Left ventricle myocardium inferior (tissue), 1 donor: ENCODE data around the gene ACAP1. TPM values are rescaled to one million over a fixed set of nuclear protein-coding genes. Genes with fewer than 3 reads are reported as not detected.

Experiments
- DNase-seq: peaks from one replicate; pipeline ENCODE4 v3.0.0-alpha.2; 2020
- H3K27ac ChIP-seq: fragments of 200-600 bp; replicated peaks from 2 replicates; pipeline ENCODE4 v1.8.0; 2021
- H3K27me3 ChIP-seq: fragments of 200-600 bp; 2 replicates; pipeline ENCODE4 v1.8.0; 2021; ENCODE audit warnings: low read depth
- H3K36me3 ChIP-seq: fragments of 200-600 bp; 2 replicates; pipeline ENCODE4 v1.8.0; 2021
- H3K4me1 ChIP-seq: fragments of 200-600 bp; 2 replicates; pipeline ENCODE4 v1.8.0; 2021
- H3K4me3 ChIP-seq: fragments of 200-600 bp; 2 replicates; pipeline ENCODE4 v1.8.0; 2021; ENCODE audit warnings: mild to moderate bottlenecking, moderate library complexity
- H3K9me3 ChIP-seq: fragments of 200-600 bp; replicated peaks from 2 replicates; pipeline ENCODE4 v1.8.0; 2021
- intact Hi-C: fragments of 100-400 bp; cut with micrococcal nuclease; formaldehyde crosslinking; loops from one replicate; pipeline ENCODE4 v1.11.0; 2022
- total RNA-seq: library from RNA; stranded (reverse); fragmentation: NEBNext Ultra II Directional; extraction: Animal tissue kit (Norgen Biotek cat#: 25700); gene quantifications from one replicate; pipeline ENCODE4 v1.2.1, GENCODE V29; 2021
- TF ChIP-seq, protein P1 (sequence below): fragments of 200-600 bp; IDR thresholded peaks from 2 replicates; pipeline ENCODE4 v1.8.0; 2021; ENCODE audit warnings: antibody characterized with exemption, mild to moderate bottlenecking, borderline replicate concordance
- donor health status: DM: no; HTN: yes; CAD: no; lungs with severe emphysema.

The ACAP1 gene
- total RNA-seq, 1 donor from 2014 or later, result 13.4 TPM

DNA sequence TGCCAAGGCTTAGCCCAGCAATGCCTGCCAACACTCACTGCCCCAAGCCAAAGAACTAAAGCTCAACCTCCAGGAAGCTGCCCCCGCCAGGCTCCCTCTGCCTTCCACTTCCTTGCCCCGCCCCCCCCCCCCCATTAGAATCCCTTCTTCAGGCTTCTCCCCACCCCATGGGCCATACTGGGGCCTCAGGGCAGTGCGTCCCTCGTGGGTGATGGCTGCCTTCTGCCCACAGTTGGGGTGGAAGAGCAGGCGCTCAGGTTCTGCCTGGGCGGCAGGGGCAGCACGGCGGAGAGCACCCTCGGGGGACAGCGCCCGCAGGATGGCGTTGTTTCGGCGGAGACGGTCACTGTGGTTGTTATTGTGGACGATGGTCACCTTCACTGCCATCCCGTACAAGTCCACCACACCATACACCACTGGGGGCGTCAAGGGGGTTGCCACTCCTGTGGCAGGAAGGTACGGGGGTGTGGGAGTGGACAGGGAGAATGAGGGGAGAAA lies 11.2 kb upstream of the ACAP1 start:
- Histone ChIP-seq H3K27ac (no peak overlapping the region), H3K27me3 (no peaks in the 10 kb centered on the region), H3K4me1 (peaks cover 21% of the 10 kb centered on the region), H3K36me3 (peaks cover 66% of the 10 kb centered on the region), H3K9me3 (no peaks in the 10 kb centered on the region), H3K4me3 (no peak overlapping the region)
- intact Hi-C loops, result no loop called here
- TF ChIP-seq, protein P1, sequence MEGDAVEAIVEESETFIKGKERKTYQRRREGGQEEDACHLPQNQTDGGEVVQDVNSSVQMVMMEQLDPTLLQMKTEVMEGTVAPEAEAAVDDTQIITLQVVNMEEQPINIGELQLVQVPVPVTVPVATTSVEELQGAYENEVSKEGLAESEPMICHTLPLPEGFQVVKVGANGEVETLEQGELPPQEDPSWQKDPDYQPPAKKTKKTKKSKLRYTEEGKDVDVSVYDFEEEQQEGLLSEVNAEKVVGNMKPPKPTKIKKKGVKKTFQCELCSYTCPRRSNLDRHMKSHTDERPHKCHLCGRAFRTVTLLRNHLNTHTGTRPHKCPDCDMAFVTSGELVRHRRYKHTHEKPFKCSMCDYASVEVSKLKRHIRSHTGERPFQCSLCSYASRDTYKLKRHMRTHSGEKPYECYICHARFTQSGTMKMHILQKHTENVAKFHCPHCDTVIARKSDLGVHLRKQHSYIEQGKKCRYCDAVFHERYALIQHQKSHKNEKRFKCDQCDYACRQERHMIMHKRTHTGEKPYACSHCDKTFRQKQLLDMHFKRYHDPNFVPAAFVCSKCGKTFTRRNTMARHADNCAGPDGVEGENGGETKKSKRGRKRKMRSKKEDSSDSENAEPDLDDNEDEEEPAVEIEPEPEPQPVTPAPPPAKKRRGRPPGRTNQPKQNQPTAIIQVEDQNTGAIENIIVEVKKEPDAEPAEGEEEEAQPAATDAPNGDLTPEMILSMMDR, result no peak
- DNase-seq, result no peak

DNA sequence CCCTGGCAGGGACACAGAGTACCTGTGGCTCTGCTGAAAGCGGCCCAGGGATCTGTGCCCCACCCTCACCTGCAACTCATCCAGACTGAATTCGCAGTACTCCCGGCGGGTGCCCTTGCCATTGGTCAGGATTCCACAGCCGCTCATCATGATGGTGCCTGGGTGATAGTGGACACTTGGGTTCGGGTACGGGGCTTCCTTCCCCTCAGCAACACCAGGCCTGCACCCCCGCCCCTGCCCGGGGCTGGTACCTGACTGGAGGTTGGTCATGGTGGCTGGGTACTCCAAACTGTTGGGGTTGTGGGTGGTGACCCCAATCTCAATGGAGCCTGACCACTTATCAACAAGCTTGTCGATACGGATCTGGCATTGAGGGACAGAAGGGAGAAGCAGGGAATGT lies 10.1 kb upstream of the ACAP1 start:
- intact Hi-C loops, result no loop called here
- H3K4me3 ChIP-seq, result no peak overlapping the region
- peaks cover 28% of the 10 kb centered on the region for H3K4me1 ChIP-seq
- TF ChIP-seq, protein P1, result no peak
- H3K27ac ChIP-seq, result no peak overlapping the region
- peaks cover 55% of the 10 kb centered on the region for H3K36me3 ChIP-seq
- no peaks in the 10 kb centered on the region for H3K9me3 ChIP-seq
- no peaks in the 10 kb centered on the region for H3K27me3 ChIP-seq
- DNase-seq, result no peak

GRCh38 chr17:7327056-7327455 lies 9.3 kb upstream of the ACAP1 start:
- Histone ChIP-seq H3K27ac (no peak overlapping the region), H3K4me3 (no peak overlapping the region), H3K27me3 (no peaks in the 10 kb centered on the region), H3K4me1 (peaks cover 28% of the 10 kb centered on the region), H3K36me3 (peaks cover 46% of the 10 kb centered on the region), H3K9me3 (no peaks in the 10 kb centered on the region)
- TF ChIP-seq, protein P1, result no peak
- DNase-seq, result no peak
- intact Hi-C loops, result no loop called here

DNA sequence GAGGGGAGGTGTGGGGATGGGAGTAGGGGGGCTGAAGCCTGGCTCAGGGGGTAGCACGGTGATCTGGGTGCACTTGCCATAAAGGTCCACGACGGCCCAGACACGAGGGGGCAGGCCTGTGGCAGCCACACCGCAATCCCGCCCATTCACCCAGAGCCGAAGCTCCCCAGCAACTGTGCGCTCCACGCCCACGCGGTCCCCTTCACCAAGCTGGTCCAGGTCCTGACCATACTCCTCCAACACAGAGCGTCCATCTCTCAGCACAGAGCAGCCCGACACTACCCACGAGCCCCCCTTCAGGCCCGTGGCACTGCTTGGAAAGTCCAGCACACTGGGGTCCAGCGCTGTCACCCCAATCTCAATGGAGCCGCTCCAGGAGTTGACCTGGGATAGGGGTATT lies 8.8 kb upstream of the ACAP1 start:
- intact Hi-C loops, result no loop called here
- no peak overlapping the region for H3K4me3 ChIP-seq

DNA sequence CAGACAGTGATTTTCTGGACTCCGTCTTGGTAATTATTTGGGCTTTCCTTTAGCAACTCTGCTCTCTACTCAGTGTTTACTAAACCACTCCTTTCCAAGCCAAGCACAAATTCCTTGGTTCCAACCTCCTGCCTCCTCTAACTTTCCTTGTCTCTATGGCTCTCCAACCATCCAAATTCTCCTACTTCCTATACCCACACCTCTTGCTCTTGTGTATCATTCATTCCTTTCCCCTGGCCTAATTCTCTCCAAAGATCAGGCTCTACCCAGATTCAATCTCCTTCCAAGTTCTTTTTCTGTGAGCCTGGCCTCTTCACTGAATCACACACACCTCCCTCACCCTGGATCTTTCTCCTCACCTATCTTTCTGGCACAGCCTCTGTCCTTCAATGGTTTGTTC lies 8.3 kb upstream of the ACAP1 start:
- Histone ChIP-seq H3K27ac (peak overlapping the region; percentile 94), H3K27me3 (no peaks in the 10 kb centered on the region), H3K4me3 (peak overlapping the region; percentile 94), H3K36me3 (peaks cover 36% of the 10 kb centered on the region), H3K9me3 (no peaks in the 10 kb centered on the region), H3K4me1 (peaks cover 28% of the 10 kb centered on the region)
- DNase-seq, result no peak
- TF ChIP-seq, protein P1, result no peak
- intact Hi-C loops, result no loop called here

More for the DNA sequence above, 8.8 kb upstream of the ACAP1 start:
- Histone ChIP-seq H3K4me1 (peaks cover 28% of the 10 kb centered on the region), H3K27me3 (no peaks in the 10 kb centered on the region), H3K36me3 (peaks cover 41% of the 10 kb centered on the region), H3K27ac (no peak overlapping the region), H3K9me3 (no peaks in the 10 kb centered on the region)
- TF ChIP-seq, protein P1, result no peak
- no peak for DNase-seq
